Right lobe of liver (tissue), 4 donors: ENCODE measurements around the gene NBDY.

Experiments used
- CTCF ChIP-seq, 4 donors: fragments of 200-600 bp in 3 of 4; fragments of 450-650 bp in 1 of 4; IDR thresholded peaks; one replicate each; pipeline versions ENCODE4 v1.5.1 to v1.8.0; 2016 to 2022; ENCODE audit warnings: antibody characterized with exemption in 4 of 4, mild to moderate bottlenecking in 2 of 4
- POLR2A ChIP-seq: fragments of 450-650 bp; IDR thresholded peaks from one replicate; pipeline ENCODE4 v1.6.1; 2017; ENCODE audit warnings: antibody characterized with exemption, mild to moderate bottlenecking
- donor health status: DM: no; HTN: no; CAD: no.
- donor health status: DM: no; HTN: no; CAD: no.
- donor health status: DM: no; HTN: yes; CAD: no.

GRCh38 chrX:56744996-56745395, 16.0 kb downstream of the NBDY start:
- TF ChIP-seq POLR2A = no peak
- TF ChIP-seq CTCF (IDR thresholded peaks at IDR 0.05) = no peak
